ENCODE results near the gene RNU6-9. TPM values are rescaled to one million over a fixed set of nuclear protein-coding genes. Genes with fewer than 3 reads are reported as not detected.
A peak's percentile ranks its signal among the peaks of the same experiment; 100 is the strongest.
"Not testable (repeated sequence)": the region's sequence is repeated elsewhere in the genome, so short reads cannot be mapped to it uniquely, and the experiment has no call there.

Gene RNU6-9
- total RNA-seq, 1 donor from 2014 or later: not detected

- TF ChIP-seq CTCF (IDR thresholded peaks at IDR 0.05): no peak
- intact Hi-C loops (cut with DNase I): no loop called here
Observed at GRCh38 chr19:887072-887471, 6.2 kb upstream of the RNU6-9 start.

GRCh38 chr19:887599-887998 lies 5.7 kb upstream of the RNU6-9 start:
- H3K27ac ChIP-seq: no peak overlapping the region
- TF ChIP-seq CTCF (IDR thresholded peaks at IDR 0.05): no peak
- H3K36me3 ChIP-seq: peaks cover 76% of the 10 kb centered on the region
- intact Hi-C loops (cut with DNase I): no loop called here
- ATAC-seq: no peak
- no peak for DNase-seq
- H3K4me3 ChIP-seq: no peak overlapping the region
- H3K4me1 ChIP-seq: peaks cover 5% of the 10 kb centered on the region
- H3K9me3 ChIP-seq: no peaks in the 10 kb centered on the region
- no peaks in the 10 kb centered on the region for H3K27me3 ChIP-seq (ENCODE audit: low read depth)

More at GRCh38 chr19:887072-887471, 6.2 kb upstream of the RNU6-9 start:
- Histone ChIP-seq H3K9me3 (no peaks in the 10 kb centered on the region), H3K27ac (no peak overlapping the region), H3K27me3 (ENCODE audit: low read depth) (no peaks in the 10 kb centered on the region), H3K4me3 (no peak overlapping the region), H3K36me3 (peaks cover 81% of the 10 kb centered on the region), H3K4me1 (peaks cover 3% of the 10 kb centered on the region)
- DNase-seq: no peak
- no peak for ATAC-seq

- DNase-seq: no peak
- no peak overlapping the region for H3K4me3 ChIP-seq
- ATAC-seq: no peak
- H3K27me3 ChIP-seq (ENCODE audit: low read depth): no peaks in the 10 kb centered on the region
- H3K36me3 ChIP-seq: peaks cover 68% of the 10 kb centered on the region
- intact Hi-C loops (cut with DNase I): no loop called here
- no peaks in the 10 kb centered on the region for H3K9me3 ChIP-seq
- H3K4me1 ChIP-seq: peaks cover 9% of the 10 kb centered on the region
- no peak overlapping the region for H3K27ac ChIP-seq
- no peak for TF ChIP-seq CTCF (IDR thresholded peaks at IDR 0.05)
Observed at GRCh38 chr19:888581-889385, 4.5 kb upstream of the RNU6-9 start.

GRCh38 chr19:889662-890295 lies 3.5 kb upstream of the RNU6-9 start:
- DNase-seq: no peak
- intact Hi-C loops (cut with DNase I): no loop called here
- no peaks in the 10 kb centered on the region for H3K27me3 ChIP-seq (ENCODE audit: low read depth)
- TF ChIP-seq CTCF (IDR thresholded peaks at IDR 0.05): no peak
- no peak overlapping the region for H3K4me3 ChIP-seq
- no peak overlapping the region for H3K27ac ChIP-seq
- H3K9me3 ChIP-seq: no peaks in the 10 kb centered on the region
- peaks cover 58% of the 10 kb centered on the region for H3K36me3 ChIP-seq
- peaks cover 12% of the 10 kb centered on the region for H3K4me1 ChIP-seq
- no peak for ATAC-seq

- Histone ChIP-seq H3K4me1 (peaks cover 12% of the 10 kb centered on the region), H3K9me3 (no peaks in the 10 kb centered on the region), H3K4me3 (no peak overlapping the region), H3K36me3 (peaks cover 48% of the 10 kb centered on the region), H3K27me3 (ENCODE audit: low read depth) (no peaks in the 10 kb centered on the region), H3K27ac (no peak overlapping the region)
- no peak for TF ChIP-seq CTCF (IDR thresholded peaks at IDR 0.05)
- no peak for ATAC-seq
- intact Hi-C loops (cut with DNase I): no loop called here
- no peak for DNase-seq
Observed at GRCh38 chr19:890831-891230, 2.5 kb upstream of the RNU6-9 start.

GRCh38 chr19:891421-892200 lies 1.7 kb upstream of the RNU6-9 start:
- H3K9me3 ChIP-seq; intact Hi-C loops (cut with DNase I); H3K27me3 ChIP-seq (ENCODE audit: low read depth); ATAC-seq: not testable (repeated sequence)
- H3K36me3 ChIP-seq: peaks cover 41% of the 10 kb centered on the region
- peak; percentile 74 for DNase-seq
- peak overlapping the region; percentile 81 for H3K4me3 ChIP-seq
- peaks cover 12% of the 10 kb centered on the region for H3K4me1 ChIP-seq
- peak overlapping the region; percentile 94 for H3K27ac ChIP-seq

All from lower lobe of right lung (tissue), 2 donors.